Hepatocyte (in vitro differentiated cells): ENCODE results near the gene DNAH7.

Experiments used
- CTCF ChIP-seq: fragments of 200-600 bp; sonication (generic); IDR thresholded peaks from 2 replicates; pipeline ENCODE4 v1.5.1; 2016; ENCODE audit warnings: antibody characterized with exemption, mild to moderate bottlenecking; ENCODE audit not compliant: poor library complexity
- EZH2 ChIP-seq: fragments of 200-600 bp; sonication (generic); IDR thresholded peaks from 2 replicates; pipeline ENCODE4 v1.6.1; 2016; ENCODE audit warnings: antibody characterized with exemption, mild to moderate bottlenecking, borderline replicate concordance
- EZH2phosphoT487 ChIP-seq: fragments of 200-600 bp; sonication (generic); IDR thresholded peaks from one replicate; pipeline ENCODE4 v1.6.1; 2018; ENCODE audit warnings: antibody characterized with exemption, mild to moderate bottlenecking, low read depth, moderate library complexity; ENCODE audit not compliant: unreplicated experiment, severe bottlenecking

- no peak for TF ChIP-seq CTCF
- no peak for TF ChIP-seq EZH2
- no peak for TF ChIP-seq EZH2phosphoT487
Observed at GRCh38 chr2:195823206-195823605, 245.4 kb downstream of the DNAH7 start.
